Mucosa of rectum (tissue), 2 donors: ENCODE results near the gene NUBPL.

Source experiments
- H3K27ac ChIP-seq, 2 donors: one replicate each; pipeline ENCODE4 v1.7.0; 2013; ENCODE audit warnings: inconsistent platforms in 2 of 2, low read depth in 2 of 2, low read length in 2 of 2
- H3K27me3 ChIP-seq, 2 donors: one replicate each; pipeline ENCODE4 v1.7.0; 2013; ENCODE audit warnings: low read length in 2 of 2; ENCODE audit not compliant: control insufficient read depth in 2 of 2, insufficient read depth in 2 of 2
- H3K36me3 ChIP-seq, 2 donors: one replicate each; pipeline ENCODE4 v1.7.0; 2013; ENCODE audit warnings: low read length in 2 of 2; ENCODE audit not compliant: control insufficient read depth in 2 of 2, insufficient read depth in 2 of 2
- H3K4me1 ChIP-seq, 2 donors: one replicate each; pipeline ENCODE4 v1.7.0; 2013; ENCODE audit warnings: low read length in 2 of 2, mild to moderate bottlenecking in 1 of 2; ENCODE audit not compliant: control insufficient read depth in 2 of 2, insufficient read depth in 2 of 2
- H3K4me3 ChIP-seq, 2 donors: one replicate each; pipeline ENCODE4 v1.7.0; 2013; ENCODE audit warnings: low read length in 2 of 2
- H3K9ac ChIP-seq, 2 donors: one replicate each; pipeline ENCODE4 v1.7.0; 2013; ENCODE audit warnings: low read length in 2 of 2, low read depth in 1 of 2, mild to moderate bottlenecking in 1 of 2
- H3K9me3 ChIP-seq, 2 donors: one replicate each; pipeline ENCODE4 v1.7.0; 2013; ENCODE audit warnings: low read length in 2 of 2; ENCODE audit not compliant: control insufficient read depth in 2 of 2
- donor health status: healthy.
- donor health status: Normal muscosa, but diverticular disease.

The NUBPL gene

DNA sequence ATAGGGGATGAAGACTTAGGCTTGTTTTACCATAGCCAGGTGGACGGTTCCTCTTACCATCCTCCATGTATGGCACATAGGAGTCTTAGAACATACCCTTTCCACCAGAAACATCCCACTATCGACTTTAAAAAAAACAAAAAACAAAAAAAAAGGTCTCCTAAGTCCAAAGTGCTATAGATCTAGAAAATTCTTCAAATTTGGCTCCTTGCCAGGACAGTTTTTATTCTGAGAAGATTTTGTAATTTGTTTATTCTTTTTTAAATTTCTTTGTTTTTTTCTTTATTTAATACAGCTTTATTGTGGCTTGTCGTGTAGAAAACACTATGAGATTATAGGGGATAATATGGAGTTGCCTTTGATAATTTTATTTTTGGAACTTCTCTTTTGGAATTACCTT is 197.7 kb downstream of the NUBPL start:
- H3K9ac ChIP-seq, result no peak overlapping the region
- no peak overlapping the region for H3K4me3 ChIP-seq
- no peak overlapping the region for H3K27ac ChIP-seq
- no peaks in the 10 kb centered on the region for H3K4me1 ChIP-seq
- H3K9me3 ChIP-seq, result no peaks in the 10 kb centered on the region
- H3K36me3 ChIP-seq, result no peaks in the 10 kb centered on the region
- H3K27me3 ChIP-seq, result no peaks in the 10 kb centered on the region

DNA sequence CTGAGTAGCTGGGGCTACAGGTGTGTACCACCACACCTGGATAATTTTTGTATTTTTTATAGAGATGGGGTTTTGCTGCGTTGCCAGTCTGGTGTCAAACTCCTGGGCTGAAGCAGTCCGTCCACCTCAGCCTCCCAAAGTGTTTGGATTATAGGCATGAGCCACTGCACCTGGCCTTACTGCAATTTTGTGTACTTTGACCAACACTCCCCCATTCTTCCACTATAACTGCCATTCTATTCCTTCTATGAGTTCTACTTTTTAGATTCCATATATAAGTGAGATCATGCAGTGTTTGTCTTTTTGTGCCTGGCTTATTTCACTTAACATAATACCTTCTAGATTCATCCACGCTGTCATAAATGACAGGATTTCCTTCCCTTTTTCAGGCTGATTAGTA is 199.1 kb downstream of the NUBPL start:
- Histone ChIP-seq H3K4me3 (no peak overlapping the region), H3K27ac (no peak overlapping the region), H3K4me1 (no peaks in the 10 kb centered on the region), H3K9me3 (no peaks in the 10 kb centered on the region), H3K9ac (no peak overlapping the region), H3K27me3 (no peaks in the 10 kb centered on the region), H3K36me3 (no peaks in the 10 kb centered on the region)

DNA sequence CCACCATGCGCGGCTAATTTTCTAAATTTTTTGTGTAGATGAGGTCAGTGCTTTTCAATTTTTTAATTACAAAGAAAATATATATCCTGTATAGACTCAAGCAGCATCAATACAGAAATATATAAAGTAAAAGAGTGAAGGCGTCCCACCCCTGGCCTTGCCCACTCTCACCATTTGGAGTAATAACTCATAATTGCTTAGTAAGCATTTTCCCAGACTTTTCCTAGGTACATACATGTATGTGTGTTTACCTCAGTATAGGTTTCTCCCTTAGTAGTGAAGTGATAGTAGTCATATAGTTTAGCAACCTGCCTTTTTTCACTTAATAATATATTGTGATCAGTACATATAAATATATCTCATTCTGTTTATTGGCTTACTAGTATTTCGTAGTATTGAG is 200.1 kb downstream of the NUBPL start:
- no peaks in the 10 kb centered on the region for H3K9me3 ChIP-seq
- no peaks in the 10 kb centered on the region for H3K4me1 ChIP-seq
- H3K36me3 ChIP-seq, result no peaks in the 10 kb centered on the region
- H3K27me3 ChIP-seq, result no peaks in the 10 kb centered on the region
- no peak overlapping the region for H3K9ac ChIP-seq
- no peak overlapping the region for H3K27ac ChIP-seq
- no peak overlapping the region for H3K4me3 ChIP-seq

DNA sequence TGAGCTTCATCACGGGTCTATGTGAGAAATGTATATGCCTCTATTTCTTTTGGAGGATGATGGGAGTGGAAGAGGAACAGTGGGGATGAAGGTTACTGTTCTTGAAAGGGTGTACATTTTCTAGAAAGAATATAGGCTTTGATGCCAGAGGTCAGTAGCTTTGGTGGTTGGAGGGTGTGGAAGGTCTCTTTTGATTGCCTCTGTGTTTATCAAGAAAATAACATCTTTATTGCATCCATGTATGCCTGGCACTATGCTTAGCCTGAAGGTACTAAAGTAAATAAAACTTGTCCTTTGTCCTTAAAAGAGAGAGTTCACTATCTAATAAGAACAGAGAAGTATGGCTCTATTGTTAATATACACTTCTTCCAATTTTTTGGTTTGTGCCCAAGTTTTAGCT is 201.8 kb downstream of the NUBPL start:
- no peak overlapping the region for H3K9ac ChIP-seq
- no peaks in the 10 kb centered on the region for H3K4me1 ChIP-seq
- H3K27me3 ChIP-seq, result no peaks in the 10 kb centered on the region
- H3K4me3 ChIP-seq, result no peak overlapping the region
- H3K9me3 ChIP-seq, result no peaks in the 10 kb centered on the region
- no peak overlapping the region for H3K27ac ChIP-seq
- no peaks in the 10 kb centered on the region for H3K36me3 ChIP-seq

DNA sequence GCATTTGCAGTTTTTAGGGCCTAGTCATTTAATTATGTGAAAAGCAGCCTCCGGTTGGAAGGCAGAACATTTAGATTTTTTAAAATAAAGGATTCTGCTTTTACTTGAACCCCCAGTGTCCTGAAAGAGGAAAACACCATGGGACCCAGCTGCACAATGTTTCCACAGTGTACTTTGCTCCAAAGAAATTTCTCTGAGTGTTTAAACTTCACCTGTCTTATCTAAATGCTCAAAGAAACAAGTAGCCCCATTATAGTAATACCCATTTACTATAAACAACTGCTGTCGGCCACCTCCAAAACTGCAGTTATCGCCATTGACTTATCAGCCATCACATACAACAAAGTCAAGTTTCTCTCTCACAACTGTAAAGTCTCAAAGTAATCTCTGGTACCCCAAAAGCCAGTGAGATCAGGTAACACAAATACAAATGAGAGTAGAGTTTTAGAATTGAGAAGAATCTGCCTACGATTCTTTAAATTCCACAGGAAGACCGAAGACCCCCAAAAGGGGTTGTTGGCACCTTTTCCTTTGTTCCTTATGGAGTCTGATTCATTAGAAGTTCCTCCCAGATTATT is 205.2 kb downstream of the NUBPL start:
- H3K27me3 ChIP-seq, result no peaks in the 10 kb centered on the region
- no peaks in the 10 kb centered on the region for H3K9me3 ChIP-seq
- no peaks in the 10 kb centered on the region for H3K4me1 ChIP-seq
- no peaks in the 10 kb centered on the region for H3K36me3 ChIP-seq
- no peak overlapping the region for H3K9ac ChIP-seq
- no peak overlapping the region for H3K27ac ChIP-seq
- H3K4me3 ChIP-seq, result no peak overlapping the region

DNA sequence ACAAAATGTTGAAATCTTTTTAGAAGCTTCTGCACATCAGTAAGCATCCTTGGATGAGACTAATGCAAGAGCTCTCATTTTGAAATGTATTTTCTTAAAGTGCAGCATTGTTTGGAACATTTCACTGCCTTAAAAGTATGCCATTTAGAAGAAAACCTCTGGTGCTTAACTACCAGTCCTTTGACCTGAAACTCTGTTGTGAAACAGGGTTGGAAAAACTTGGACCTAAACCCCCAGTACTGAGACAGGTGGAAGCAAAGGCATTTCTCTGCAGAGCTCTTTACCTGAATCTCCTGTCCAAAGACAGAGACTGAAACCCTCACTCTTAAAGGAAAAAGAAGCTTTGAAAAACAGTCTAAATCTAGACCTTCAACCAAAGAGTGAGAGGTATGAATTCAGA is 207.2 kb downstream of the NUBPL start:
- Histone ChIP-seq H3K4me1 (no peaks in the 10 kb centered on the region), H3K9ac (no peak overlapping the region), H3K4me3 (no peak overlapping the region), H3K9me3 (no peaks in the 10 kb centered on the region), H3K36me3 (no peaks in the 10 kb centered on the region), H3K27me3 (no peaks in the 10 kb centered on the region), H3K27ac (no peak overlapping the region)

DNA sequence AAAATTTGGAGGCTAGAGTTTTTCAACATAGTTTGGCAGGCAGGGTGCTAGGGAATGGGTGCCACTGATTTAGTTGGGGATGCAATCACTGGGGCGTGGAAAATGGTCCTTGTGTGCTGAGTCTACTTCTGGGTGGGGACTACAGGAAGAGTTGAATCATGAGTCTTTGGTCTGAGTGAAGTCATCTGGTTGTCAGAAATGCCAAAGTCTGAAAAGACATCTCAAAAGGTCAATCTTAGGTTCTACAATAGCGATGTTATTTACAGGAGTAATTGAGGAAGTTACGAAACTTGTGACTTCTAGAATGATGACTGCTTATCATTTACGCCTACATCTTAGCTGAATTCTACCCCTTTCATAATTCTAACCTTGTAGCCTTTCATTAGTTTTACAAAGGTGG is 209.1 kb downstream of the NUBPL start:
- no peaks in the 10 kb centered on the region for H3K4me1 ChIP-seq
- no peak overlapping the region for H3K9ac ChIP-seq
- no peak overlapping the region for H3K27ac ChIP-seq
- H3K27me3 ChIP-seq, result no peaks in the 10 kb centered on the region
- H3K36me3 ChIP-seq, result no peaks in the 10 kb centered on the region
- H3K4me3 ChIP-seq, result no peak overlapping the region
- H3K9me3 ChIP-seq, result no peaks in the 10 kb centered on the region

DNA sequence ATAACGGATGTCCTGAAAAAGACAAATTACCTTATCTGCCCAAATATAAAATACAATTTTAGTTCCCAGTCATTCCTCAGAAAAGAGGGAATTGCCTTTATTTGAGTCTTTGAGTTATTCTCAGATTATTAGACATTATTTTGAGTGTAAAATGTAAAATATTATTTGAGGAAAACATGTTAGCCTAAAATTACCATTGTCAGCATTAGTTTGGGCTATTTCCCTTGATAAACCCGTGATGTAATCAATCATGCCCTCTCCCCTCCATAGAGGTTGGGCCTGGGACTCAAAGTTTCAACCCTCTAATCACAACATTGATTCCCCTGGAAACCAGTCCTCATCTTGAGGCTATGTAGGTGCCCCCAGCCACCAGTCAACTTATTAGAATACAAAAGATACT is 213.4 kb downstream of the NUBPL start:
- H3K9ac ChIP-seq, result no peak overlapping the region
- H3K9me3 ChIP-seq, result no peaks in the 10 kb centered on the region
- no peaks in the 10 kb centered on the region for H3K4me1 ChIP-seq
- H3K4me3 ChIP-seq, result no peak overlapping the region
- H3K27ac ChIP-seq, result no peak overlapping the region
- H3K27me3 ChIP-seq, result no peaks in the 10 kb centered on the region
- H3K36me3 ChIP-seq, result no peaks in the 10 kb centered on the region

DNA sequence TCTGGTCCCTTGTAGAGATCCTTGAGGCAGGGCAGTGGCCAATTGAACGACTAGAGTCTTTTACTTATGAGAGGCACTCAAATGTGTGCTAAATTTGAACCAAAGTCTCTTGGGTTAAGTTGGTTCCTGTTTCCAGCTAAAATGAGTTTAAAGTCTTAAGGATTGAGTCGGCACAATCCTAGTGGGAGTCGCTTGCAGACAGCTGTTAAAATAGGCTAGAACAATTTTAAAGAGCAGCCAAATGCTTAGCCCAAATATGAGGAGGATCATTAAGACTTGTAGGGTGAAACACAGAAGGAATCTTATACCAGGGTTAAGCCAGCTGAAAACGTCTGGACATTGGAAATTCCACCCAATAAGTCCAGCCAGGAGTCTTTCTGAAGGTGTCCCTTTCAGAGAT is 216.1 kb downstream of the NUBPL start:
- Histone ChIP-seq H3K9ac (no peak overlapping the region), H3K4me3 (no peak overlapping the region), H3K4me1 (no peaks in the 10 kb centered on the region), H3K9me3 (no peaks in the 10 kb centered on the region), H3K36me3 (no peaks in the 10 kb centered on the region), H3K27me3 (no peaks in the 10 kb centered on the region), H3K27ac (no peak overlapping the region)

DNA sequence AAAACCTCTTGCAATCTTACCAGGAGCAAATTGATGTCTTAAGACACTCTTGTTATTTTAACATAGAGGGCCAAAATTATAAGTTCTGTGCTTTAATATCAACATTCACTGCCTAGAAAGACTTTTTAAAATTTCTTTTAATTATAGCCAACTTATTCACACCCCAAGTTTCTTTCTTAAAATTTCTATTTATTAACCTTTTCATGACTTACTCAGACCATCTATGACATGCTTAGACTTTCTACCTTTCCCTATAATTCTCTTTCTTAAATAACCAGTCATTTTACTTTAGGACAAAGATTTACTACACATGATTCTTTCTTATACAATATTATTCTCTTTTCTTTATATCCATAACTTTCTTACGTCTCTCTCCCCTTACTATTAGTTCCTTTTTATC is 220.4 kb downstream of the NUBPL start:
- Histone ChIP-seq H3K9me3 (no peaks in the 10 kb centered on the region), H3K27me3 (no peaks in the 10 kb centered on the region), H3K4me1 (no peaks in the 10 kb centered on the region), H3K9ac (no peak overlapping the region), H3K4me3 (no peak overlapping the region), H3K36me3 (no peaks in the 10 kb centered on the region), H3K27ac (no peak overlapping the region)

DNA sequence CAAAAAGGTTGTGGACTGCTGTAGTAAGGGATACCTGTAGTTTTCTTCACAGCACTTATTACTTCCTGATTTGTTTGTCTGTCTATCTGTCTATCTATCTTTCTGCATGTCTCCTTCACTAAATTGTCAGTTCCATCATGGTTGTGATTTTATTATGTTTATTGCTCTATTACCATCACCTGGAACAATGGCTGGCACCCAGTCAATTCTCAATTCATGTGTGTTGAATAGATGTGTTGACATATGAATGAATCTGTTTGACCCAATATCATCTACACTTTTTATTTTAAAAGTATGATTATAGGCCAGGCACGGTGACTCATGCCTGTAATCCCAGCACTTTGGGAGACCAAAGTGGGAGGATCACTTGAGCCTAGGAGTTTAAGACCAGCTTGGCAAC is 224.4 kb downstream of the NUBPL start:
- Histone ChIP-seq H3K4me3 (no peak overlapping the region), H3K9me3 (no peaks in the 10 kb centered on the region), H3K4me1 (no peaks in the 10 kb centered on the region)

More for the DNA sequence above, 224.4 kb downstream of the NUBPL start:
- Histone ChIP-seq H3K27ac (no peak overlapping the region), H3K27me3 (no peaks in the 10 kb centered on the region), H3K36me3 (no peaks in the 10 kb centered on the region), H3K9ac (no peak overlapping the region)
